GM19395 (cell line): ENCODE results near the gene CARTPT.

ENCODE experiments used
- ATAC-seq: cut with Tn5 transposase; IDR thresholded peaks from one replicate; pipeline ENCODE4 v1.9.1; 2021; ENCODE audit warnings: mild to moderate bottlenecking, moderate library complexity; ENCODE audit not compliant: unreplicated experiment

The CARTPT gene

GRCh38 chr5:71737931-71738539 lies 19.0 kb downstream of the CARTPT start:
- no peak for ATAC-seq

GRCh38 chr5:71738662-71739361 lies 19.7 kb downstream of the CARTPT start:
- no peak for ATAC-seq

- ATAC-seq, result peak; percentile 98
Measured at GRCh38 chr5:71740015-71740753, 21.1 kb downstream of the CARTPT start.

GRCh38 chr5:71743155-71743554 lies 24.1 kb downstream of the CARTPT start:
- ATAC-seq, result no peak

- ATAC-seq, result no peak
Measured at GRCh38 chr5:71744009-71744790, 25.1 kb downstream of the CARTPT start.

GRCh38 chr5:71747182-71747581 lies 28.1 kb downstream of the CARTPT start:
- ATAC-seq, result no peak

- ATAC-seq, result no peak
Measured at GRCh38 chr5:71748360-71748759, 29.3 kb downstream of the CARTPT start.

- ATAC-seq, result no peak
Measured at GRCh38 chr5:71751422-71751821, 32.3 kb downstream of the CARTPT start.

GRCh38 chr5:71752441-71753190 lies 33.5 kb downstream of the CARTPT start:
- no peak for ATAC-seq

- ATAC-seq, result peak; percentile 78
Measured at GRCh38 chr5:71757590-71758543, 38.8 kb downstream of the CARTPT start.

GRCh38 chr5:71762826-71763225 lies 43.8 kb downstream of the CARTPT start:
- no peak for ATAC-seq

GRCh38 chr5:71767661-71768060 lies 48.6 kb downstream of the CARTPT start:
- ATAC-seq, result no peak

- ATAC-seq, result no peak
Measured at GRCh38 chr5:71769287-71769686, 50.2 kb downstream of the CARTPT start.

GRCh38 chr5:71770381-71770780 lies 51.3 kb downstream of the CARTPT start:
- ATAC-seq, result no peak
